ENCODE data around the gene STARD3NL.
A peak's percentile ranks its signal among the peaks of the same experiment; 100 is the strongest.

Gene STARD3NL

DNA sequence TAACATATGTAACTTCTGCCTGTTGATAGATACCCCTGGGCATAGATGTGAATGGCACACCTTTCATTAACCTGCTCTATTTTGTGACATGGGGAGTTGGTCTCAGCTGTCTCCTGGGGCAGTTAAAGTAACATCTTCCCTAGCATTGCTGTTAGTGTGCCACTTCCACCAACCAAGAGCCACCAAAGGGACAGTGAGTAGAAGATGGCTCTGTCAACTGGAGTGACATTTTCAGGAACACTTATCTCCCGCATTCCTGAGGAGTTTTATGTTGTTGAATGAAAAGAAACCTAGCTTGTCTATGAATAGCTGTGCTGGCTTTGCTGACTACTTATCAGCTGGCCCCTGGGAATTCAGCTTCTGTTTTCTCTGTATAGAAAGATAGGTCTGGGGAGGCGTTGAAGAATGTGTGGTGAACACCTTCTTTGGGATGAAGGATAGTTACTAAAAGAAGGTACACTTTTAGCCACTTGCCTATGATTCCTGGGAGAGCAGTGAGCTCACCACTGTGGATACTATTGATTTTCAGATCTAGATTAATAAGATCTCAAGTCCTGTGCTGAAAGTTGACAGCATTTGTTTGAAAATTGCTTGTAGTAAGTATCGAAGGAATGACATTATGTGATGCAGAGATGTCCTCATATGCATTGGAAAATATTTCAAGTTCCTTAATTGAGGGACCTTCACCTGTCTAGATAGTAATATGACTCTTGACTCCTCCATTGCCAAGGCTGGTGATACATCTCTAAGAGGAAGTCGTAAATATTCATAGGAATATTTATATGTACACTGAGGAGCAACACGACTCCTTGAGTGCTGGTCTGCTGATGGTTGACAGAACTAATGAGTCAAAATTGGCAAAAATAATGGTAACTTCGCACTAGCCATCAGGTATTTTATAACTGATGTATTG is 7.6 kb downstream of the STARD3NL start:
- ATAC-seq (no peak), DNase-seq (no peak)

DNA sequence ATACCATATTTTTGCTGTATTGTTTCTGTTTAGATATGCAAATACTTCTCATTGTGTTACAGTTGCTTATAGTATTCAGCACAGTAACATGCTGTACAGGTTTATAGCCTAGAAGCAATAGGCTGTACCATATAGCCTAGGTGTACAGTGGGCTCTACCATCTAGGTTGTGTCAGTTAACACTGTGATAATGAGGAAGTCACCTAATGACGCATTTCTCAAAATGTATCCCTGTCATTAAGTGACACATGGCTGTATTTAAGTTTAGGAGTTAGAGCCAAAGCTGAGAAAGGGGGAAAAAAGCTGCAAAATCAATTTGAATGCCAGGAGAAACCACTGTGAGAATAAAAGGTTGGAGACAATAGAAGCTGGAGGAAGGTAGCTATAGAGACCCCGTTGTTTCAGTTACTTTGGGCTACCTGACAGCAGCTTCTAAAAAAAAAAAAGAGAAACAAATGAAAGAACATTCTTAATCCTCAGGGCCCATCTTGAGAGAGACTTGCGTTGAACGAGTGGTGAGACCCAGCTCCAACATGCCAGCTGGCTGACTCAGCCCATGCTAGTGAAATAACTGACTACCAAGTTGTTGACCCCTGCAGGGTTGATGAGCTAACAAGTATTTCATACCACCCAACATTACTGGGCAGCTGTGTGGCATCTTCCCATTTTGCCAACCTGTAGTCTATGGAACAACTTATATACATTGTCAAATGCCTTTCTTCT is 8.7 kb downstream of the STARD3NL start:
- DNase-seq (no peak), ATAC-seq (no peak)

DNA sequence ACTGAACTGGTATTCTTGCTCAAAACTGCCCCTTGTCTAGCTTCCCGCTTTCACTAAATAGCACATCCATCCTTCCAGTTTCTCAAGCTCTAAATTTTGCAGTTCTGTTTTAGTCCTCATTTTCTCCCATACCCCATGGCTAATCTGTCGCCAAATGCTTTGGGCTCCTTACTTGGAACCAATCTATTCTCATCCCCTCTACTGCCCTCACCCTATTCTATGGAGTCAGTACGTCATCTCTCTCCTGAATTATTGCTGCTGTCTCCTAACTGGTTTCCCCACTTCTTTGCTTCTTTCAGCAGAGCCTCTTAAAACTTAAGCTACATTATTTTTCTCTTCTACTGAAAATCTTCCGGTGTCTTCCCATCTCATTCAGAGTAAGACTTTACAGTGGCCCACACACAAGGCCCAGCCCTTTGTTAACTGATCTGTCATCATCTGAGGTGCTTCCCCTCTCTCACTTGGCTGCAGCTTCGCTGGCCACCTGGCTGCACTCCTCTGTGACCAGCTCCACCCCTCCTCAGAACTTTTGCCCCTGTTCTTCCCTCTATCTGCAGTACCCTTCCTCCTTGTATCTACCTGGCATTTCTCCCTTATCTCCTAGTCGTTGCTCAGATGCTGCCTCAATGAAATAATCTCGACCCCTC is 9.9 kb downstream of the STARD3NL start:
- ATAC-seq (no peak), DNase-seq (no peak)

DNA sequence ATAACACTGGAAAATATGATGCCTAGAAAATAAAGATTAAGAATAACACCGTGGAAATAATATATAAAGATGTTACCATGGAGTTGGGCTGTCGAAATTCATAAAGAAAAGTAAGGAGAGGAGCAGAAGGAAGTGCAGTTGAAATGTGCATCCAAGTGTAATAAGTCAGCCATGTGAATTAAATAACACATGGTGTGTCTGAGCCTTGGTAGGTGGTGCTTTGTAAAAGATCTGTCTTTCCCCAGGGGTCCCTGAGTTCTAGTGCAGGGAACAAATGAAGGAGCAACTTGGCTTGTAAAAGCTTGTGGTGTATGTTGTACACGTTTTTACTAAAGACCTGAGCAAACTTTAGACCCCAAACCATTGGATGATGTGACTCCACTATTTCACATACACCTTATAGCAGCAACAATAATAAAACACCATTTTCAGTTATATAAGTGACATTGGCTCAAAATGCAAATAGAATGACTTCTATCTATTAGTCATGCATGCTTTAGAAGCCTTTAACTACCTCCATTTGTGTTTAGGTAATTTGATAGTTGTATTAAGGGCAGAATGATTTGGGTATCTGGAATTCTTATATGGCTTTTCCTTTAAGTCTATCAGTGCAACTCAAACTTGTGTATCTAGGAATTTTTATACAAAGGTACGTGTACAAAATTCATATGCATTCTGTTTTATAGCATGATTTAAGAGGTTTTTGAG is 11.3 kb downstream of the STARD3NL start:
- ATAC-seq, result no peak
- no peak for DNase-seq

DNA sequence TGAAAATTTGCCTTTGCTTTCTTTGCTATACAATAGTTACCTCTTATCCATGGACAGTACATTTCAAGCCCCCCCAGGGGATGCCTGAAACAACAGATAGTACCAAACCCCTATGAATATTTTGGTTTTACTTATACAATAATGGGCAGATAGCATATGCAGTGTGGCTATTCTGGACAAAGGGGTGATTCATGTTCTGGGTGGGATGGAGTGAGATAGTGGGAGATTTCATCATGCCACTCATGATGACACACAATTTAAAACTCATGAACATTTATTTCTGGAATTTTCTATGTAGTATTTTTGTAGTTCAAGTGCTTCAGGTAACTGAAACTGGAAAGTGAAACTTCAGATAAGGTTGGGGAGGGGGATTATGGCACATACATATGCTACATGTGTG is 12.0 kb downstream of the STARD3NL start:
- DNase-seq (no peak), ATAC-seq (no peak)

DNA sequence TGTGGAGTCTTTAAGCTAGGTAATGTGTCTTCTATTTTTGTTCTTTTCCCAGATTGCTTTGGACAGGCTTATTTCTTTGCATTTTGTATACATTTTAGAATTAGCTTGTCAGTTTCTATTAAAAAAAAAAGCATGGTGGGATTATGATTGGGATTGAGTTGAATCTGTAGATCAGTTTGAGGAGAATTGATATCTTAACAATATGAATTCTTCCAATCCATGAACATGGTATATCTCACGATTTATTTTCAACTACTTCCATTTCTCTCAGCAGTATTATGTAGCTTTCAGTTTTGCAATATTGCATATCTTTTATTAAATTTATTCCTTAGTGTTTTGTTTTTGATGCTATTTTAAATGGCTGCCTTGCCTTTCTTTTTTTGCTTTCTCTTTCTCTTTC is 13.7 kb downstream of the STARD3NL start:
- DNase-seq (no peak), ATAC-seq (no peak)

DNA sequence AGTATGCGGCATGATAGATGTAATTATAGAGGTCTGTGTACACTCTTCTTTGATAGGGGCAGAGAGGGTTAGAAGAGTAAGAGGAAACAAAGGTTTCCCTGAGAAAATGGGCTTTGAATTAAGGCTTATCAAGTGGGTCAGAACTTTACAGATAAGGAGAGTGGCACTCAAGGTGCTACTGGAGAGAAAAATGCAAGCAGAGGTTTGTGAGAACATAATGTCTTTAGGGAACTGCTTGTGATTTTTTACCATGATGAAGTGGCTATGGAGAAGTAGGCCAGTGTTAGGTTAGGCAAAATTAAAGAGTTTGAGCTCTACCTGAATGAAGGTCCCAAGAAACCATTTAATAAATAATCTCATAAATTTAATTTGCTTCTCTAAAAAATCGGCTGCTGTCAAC is 14.3 kb downstream of the STARD3NL start:
- ATAC-seq, result no peak
- DNase-seq, result no peak

DNA sequence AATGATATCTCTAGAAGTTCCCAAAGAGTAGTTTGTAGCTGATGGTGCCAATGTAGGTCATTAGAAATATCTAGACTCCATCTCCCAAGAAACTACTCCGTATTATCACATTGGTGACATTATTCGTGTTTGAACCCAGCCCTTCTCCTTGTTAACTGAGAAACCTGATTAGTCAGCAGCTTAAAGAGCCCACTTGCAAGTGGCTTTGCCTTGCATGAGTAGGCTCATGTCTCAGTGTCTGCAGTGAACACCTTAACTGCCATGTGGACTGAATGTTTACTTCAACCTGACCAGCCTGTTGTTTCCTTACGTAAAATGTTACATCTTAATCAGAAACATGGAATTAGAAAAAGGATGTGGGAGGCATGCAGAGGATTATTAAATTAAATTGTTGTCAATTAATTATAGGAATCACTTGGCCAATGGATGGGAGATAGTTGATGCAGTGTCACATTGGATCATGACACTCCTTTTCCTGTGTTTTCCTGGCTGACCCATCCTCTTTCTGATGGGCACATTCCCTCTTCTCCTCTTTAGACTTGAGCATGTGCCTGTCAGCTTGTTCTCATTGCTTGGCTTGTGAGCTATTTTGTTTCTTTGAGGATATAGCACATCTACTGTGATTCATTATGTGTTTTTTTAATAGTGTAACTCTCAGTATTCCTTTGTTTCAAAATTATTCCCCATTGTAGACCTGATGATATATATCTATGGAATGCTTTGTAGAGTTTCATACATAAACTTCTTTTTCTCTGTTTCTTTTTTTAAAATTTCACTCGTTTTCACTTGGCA is 18.0 kb downstream of the STARD3NL start:
- no peak for ATAC-seq
- DNase-seq, result no peak

DNA sequence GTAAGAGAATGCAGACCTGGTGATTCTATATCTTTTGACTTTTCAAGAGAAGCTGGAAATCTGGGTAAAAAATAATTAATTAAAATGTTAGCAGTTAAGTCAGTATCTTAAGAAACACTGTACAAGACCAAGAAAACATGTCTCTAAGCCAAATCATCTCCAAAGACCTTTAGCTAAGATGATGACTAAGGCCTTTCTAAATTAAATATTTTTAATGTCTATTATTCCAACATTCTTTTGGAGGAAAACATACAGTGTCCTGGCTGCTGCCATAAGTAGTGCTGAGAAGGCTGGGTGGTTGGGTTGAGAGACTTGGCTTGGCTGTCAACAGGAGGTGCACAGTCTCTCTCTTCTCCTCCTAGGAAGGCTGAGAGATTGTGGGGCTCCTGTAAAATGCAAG is 20.3 kb downstream of the STARD3NL start:
- ATAC-seq (no peak), DNase-seq (no peak)

DNA sequence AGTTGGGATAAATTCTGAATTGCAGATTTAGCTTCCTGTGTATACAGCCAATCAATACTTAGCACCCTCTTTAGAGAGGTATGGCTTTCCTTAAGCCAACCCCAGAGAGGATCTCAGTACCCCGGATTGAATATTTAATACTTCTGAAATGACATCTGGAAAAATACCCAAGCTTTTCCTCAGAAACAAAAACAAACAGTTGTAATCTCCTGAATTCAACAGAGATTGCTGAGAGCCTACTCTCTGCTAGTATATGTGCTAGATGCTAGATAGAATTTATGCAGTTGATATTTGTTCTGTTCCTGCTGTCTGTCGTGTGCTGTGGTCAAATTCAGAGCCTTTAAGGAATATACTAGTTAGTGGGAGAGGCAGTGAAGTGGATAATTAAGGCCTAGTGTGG is 21.1 kb downstream of the STARD3NL start:
- ATAC-seq, result no peak
- DNase-seq, result no peak

DNA sequence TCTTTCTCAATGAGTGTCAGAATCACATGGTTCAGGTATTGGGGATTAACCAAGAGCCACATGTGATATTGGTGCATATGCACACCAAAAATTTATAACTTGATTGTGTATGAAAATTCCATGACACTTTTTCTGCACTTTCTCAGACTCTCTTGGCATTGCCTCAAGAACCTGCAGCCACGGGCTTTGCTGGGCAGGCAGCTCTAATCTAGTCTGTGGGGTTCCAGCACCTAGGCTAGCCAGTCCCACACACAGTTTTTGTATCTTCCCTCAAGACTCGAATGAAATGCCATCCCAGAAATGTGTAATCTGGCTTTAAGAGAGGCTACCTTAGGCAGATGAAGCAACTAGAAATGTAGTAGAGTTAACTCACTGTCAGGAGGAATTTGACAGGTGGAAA is 21.7 kb downstream of the STARD3NL start:
- no peak for DNase-seq
- no peak for ATAC-seq

DNA sequence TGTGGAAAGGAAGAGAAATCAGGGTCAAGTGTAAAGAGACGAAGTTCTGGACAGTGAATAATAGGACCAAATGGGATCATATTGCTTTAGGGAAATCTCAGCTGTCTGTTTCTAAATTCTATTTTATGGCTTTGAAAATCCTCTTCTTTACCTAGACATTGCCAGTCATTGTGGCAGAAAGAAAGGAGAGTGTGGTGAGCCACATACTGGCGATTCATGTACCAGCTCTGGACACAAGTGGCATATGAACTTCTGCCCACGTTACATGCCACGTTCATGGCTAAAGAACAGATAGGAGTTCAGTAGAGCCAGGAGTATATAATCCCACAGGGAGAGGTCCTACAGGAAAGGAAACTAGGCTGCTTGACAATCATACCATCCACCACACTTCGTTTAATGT is 28.0 kb downstream of the STARD3NL start:
- ATAC-seq (no peak), DNase-seq (no peak)

DNA sequence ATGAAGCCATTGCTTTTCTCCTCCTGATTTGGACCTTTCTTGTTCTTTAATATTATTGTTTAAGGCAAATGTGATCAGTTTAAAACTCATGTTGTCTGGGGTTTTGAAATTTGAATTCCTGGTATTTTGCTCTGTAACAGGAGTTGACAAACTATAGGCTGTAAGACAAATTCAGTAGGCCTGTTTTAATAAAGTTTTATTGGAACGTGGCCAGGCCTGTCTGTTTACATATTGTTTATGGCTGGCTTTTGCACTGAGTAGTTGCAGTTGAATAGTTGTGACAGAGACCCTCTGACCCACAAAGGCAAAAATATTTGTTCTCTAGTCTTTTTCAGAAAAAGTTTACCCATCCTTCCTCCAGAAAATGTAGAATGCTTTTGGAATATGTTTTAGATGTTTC is 29.8 kb downstream of the STARD3NL start:
- DNase-seq, result no peak
- ATAC-seq, result no peak

DNA sequence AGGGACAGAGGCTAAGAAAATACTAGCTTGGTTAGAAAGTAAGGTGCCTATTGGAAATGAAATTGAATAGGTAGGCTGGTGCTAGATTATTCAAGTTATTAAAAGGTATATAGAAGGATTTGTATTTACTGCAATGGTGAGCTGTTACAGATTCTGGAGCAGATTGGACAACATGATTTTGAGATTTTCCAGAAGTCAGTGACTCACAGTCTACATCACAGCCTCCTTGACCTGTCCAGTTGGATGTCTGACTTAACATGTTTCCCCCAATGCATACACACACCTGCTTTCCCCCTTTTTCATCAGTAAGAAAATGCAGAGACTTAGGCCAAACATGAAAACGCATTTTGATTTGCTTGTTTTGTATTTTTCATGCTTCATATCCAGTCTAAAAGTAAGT is 33.4 kb downstream of the STARD3NL start:
- no peak for ATAC-seq

DNA sequence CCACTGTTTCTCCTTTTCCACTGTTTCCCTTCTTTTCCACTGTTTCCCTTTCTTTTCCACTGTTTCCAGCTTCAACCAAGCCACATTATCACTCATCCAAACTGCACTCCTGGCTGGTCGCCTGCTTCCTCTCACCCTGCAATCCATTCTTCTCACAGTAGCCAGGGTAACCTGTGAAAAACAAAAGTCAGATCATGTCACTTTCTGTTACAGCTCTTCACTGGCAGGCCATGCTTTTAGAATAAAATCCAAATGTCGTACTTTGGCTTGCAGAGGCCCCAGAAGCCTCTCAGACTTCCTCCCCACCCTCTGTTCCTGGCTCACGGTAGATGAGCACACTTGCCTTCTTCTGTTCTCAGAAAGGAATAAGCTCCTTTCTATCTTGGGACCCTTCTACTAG is 33.9 kb downstream of the STARD3NL start:
- DNase-seq, result no peak

More for the DNA sequence above, 33.4 kb downstream of the STARD3NL start:
- DNase-seq, result no peak

DNA sequence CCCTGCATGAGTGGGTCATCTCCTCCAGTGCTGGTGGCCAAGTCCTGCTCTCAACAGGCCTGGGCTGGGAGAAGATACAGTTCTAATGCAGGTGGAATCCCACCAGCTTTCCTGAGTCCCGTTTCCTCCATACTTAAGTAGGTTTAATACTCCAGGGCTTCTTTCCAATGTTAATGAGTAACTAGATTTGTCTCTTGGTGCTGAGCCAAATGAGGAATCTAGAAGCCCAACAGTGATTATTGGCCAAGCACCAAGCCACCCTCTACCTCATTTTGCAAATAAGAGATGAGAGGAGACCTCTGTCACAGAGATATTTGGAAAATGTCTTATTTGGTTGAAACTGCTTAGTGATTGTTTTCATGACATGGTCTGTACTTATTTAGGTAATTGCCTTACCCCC is 37.1 kb downstream of the STARD3NL start:
- ATAC-seq, result no peak
- no peak for DNase-seq

More for the DNA sequence above, 33.9 kb downstream of the STARD3NL start:
- ATAC-seq, result no peak

DNA sequence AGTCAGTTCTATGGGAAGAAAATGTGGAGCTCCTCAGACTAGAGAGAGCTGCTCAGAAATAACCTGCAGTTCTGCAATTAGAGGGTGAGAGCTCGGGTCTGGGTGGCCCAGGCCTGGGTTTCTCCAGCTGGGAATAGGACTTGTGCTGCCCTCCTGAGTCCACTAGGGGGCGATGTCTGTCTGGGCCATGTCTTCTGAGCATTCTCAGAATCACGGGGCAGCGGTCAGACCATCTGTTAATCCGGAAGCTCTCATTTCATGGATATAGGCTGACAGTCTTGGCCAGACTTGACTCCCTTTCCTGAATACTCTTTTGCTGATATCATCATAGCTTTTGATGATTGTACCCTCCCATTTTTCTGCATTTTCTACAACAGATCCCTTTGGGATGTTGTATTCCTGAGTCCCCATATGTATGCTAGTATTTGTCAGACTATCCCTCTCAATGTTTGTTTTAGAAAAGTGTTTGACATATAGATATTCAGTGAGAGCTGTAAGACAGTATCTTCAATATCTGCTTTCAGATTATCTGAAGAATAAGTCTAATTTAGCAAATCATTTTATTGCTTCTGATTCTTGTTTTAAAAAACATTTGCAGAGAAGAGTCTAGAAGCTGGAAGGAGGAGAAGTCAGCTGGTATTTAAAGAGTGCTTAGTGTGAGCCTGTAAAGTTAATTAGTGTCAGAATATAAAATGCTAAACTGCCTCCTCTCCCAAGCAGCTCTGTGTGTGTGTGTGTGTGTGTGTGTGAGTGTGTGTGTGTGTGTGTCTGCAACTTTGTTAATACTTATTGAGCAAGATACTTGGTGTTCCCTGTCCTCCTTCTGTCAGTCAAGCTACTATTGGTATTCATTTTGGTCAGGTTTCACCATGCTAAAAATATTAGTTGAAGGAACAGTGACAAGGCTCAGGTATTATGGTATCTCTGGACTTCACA is 38.0 kb downstream of the STARD3NL start:
- peak; percentile 82 for ATAC-seq
- DNase-seq, result peak; percentile 75

DNA sequence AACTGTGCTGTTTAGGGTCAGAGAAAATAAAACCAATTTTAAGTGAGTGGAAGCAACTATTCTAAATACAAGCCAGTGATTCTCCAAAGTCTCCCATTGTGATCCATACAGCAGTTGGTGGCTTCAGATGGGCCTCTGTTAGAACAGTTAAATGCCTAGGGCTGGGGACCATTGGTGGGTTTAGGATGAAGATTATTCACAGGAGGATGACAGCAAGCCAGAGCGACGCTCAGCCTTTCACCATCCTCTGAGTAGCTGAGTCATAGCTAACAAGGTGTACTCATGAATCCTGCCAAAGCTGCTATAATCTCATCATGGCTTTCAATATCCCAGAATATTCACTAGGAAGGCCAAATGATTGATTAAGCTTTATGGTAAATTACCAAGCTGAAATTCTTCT is 39.6 kb downstream of the STARD3NL start:
- DNase-seq, result no peak

DNA sequence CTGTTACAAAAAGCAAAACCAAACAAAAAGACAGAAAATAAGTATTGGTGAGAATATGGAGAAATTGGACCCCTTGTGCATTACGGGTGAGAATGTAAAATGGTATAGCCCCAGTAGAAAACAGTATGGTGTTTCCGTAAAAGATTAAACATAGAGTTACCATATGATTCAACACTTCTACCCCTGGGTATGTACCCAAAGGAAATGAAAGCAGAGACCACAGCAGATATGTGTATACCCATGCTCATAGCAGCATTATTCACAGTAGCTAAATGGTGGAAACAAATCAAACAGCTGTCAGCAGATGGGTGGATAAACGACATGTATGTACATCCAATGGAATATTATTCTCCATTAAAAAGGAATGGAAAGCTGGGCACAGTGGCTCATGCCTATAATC is 42.4 kb downstream of the STARD3NL start:
- peak; percentile 74 for ATAC-seq
- no peak for DNase-seq

More for the DNA sequence above, 39.6 kb downstream of the STARD3NL start:
- no peak for ATAC-seq

DNA sequence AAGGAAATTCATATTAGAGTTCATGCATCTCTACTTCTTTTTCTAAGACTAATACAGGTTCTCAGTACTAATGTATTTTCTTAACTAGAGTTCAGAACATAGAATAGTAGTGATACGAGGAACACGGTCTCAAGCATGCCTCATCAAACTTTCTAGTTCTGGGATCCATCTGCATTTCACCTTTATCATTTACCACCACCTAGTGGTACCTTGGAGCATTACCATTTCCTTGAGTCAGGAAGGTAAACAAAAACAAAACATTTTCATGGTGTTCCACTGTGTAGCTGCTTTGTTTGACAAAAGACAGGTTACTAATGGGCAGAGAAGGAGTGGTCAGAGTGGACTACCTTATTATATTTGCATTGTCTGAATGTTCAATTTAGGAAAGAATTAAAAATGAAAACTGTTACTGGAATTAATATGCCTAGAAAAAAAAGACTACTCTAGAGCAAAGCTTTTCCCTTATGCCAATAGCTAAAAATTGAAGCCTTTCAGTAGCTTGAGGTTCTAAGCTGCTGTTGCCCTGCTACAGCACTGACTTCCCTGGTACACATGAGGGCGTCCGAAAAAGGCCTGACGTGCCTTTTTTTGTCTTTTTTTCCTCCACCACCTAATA is 44.5 kb downstream of the STARD3NL start:
- no peak for DNase-seq

More for the DNA sequence above, 44.5 kb downstream of the STARD3NL start:
- ATAC-seq, result peak; percentile 63
